Measurements from ENCODE around the gene PDGFB. TPM values are rescaled to one million over a fixed set of nuclear protein-coding genes. Genes with fewer than 3 reads are reported as not detected.

Gene PDGFB
- total and polyA plus RNA-seq, 2 experiments from 2014 or later, result 2.2 to 8.0 TPM

DNA sequence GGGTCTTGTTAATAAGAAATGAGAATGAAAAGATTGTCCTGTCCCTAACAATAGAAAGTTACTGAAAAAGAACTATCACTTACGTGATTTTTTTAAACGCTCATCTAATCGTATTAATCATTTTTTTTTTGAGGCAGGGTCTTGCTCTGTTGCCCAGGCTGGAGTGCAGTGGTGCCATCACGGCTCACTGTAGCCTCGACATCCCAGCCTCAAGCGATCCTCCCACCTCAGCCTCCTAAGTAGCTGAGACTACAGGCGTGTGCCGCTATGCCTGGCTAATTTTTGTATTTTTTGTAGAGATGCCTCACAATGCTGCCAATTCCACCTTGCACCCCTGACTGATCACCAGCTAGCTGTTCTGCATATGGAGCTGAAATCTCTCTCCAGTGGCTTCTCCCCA, 15.7 kb downstream of the PDGFB start (continued):
- TF ChIP-seq ZNF114 (CRISPR knock-in tag; IDR thresholded peaks at IDR 0.05) (no peak), STAT1 (IDR thresholded peaks at IDR 0.05; ENCODE audit: unreplicated experiment) (no peak), JUNB (IDR thresholded peaks at IDR 0.05; ENCODE audit: unreplicated experiment) (no peak), EZH2phosphoT487 (IDR thresholded peaks at IDR 0.05; ENCODE audit: unreplicated experiment) (no peak)
- TF ChIP-seq, protein P1, sequence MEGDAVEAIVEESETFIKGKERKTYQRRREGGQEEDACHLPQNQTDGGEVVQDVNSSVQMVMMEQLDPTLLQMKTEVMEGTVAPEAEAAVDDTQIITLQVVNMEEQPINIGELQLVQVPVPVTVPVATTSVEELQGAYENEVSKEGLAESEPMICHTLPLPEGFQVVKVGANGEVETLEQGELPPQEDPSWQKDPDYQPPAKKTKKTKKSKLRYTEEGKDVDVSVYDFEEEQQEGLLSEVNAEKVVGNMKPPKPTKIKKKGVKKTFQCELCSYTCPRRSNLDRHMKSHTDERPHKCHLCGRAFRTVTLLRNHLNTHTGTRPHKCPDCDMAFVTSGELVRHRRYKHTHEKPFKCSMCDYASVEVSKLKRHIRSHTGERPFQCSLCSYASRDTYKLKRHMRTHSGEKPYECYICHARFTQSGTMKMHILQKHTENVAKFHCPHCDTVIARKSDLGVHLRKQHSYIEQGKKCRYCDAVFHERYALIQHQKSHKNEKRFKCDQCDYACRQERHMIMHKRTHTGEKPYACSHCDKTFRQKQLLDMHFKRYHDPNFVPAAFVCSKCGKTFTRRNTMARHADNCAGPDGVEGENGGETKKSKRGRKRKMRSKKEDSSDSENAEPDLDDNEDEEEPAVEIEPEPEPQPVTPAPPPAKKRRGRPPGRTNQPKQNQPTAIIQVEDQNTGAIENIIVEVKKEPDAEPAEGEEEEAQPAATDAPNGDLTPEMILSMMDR (conservative IDR thresholded peaks at IDR 0.05; ENCODE audit: low read depth in 2 of 2), result no peak
- TF ChIP-seq, protein P2, sequence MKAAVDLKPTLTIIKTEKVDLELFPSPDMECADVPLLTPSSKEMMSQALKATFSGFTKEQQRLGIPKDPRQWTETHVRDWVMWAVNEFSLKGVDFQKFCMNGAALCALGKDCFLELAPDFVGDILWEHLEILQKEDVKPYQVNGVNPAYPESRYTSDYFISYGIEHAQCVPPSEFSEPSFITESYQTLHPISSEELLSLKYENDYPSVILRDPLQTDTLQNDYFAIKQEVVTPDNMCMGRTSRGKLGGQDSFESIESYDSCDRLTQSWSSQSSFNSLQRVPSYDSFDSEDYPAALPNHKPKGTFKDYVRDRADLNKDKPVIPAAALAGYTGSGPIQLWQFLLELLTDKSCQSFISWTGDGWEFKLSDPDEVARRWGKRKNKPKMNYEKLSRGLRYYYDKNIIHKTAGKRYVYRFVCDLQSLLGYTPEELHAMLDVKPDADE (IDR thresholded peaks at IDR 0.05), result no peak

DNA sequence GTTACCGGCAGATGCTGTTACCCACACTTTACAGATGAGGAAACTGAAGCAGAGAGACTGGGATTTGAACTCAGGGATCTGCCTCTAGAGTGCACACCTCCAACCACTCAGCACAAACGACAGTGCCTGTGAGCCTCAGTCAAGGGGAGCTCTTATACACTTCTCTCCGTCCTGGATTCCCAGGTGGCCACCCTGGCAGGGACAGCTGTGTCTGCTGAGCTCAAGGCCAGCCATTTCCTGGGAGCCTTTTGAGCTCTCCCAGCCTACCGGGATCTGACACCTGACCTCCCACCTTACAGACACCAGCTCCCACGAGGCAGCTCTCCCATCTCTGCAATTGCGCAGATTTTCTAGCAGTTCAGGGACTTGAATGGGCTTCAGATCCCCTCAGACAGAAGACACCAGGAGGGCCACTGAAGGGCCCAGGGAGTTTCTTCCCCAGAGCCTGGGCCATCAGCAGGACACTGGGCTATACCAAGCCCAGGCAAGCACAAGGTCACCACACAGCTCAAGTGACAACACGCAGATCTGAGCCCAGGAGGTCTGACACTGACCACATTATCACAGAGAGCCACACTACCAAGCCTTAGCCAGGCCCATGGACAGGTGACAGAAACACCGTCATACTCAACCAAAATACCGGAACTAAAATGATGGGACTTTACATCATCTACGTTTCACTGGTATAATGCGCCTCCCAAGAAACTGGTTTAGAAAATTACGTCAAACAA, 17.1 kb downstream of the PDGFB start:
- no peak overlapping the region for H3K27ac ChIP-seq (ENCODE audit: low read depth)
- H3F3A ChIP-seq (replicated peaks; ENCODE audit: low read depth), result peaks cover 14% of the 10 kb centered on the region
- no peaks in the 10 kb centered on the region for H4K20me1 ChIP-seq (replicated peaks; ENCODE audit: insufficient read depth)
- no peak overlapping the region for H2AFZ ChIP-seq
- H3K4me1 ChIP-seq (ENCODE audit: insufficient read depth), result peaks cover 20% of the 10 kb centered on the region
- H3K27me3 ChIP-seq (ENCODE audit: insufficient read depth), result peaks cover 5% of the 10 kb centered on the region; the same call in 1 of the 2 replicates
- ATAC-seq (no peak), DNase-seq (ENCODE audit: low spot score) (no peak)
- no peaks in the 10 kb centered on the region for H3K36me3 ChIP-seq (ENCODE audit: insufficient read depth)
- peaks cover 26% of the 10 kb centered on the region for H3K4me1 Mint-ChIP-seq
- H3K9me3 Mint-ChIP-seq, result peaks cover 3% of the 10 kb centered on the region; the same call in 2 of the 3 replicates
- no peak overlapping the region for H3K4me3 Mint-ChIP-seq
- H3K4me3 ChIP-seq, result no peak overlapping the region
- no peak overlapping the region for H3K27ac Mint-ChIP-seq
- peaks cover 35% of the 10 kb centered on the region for H3K36me3 Mint-ChIP-seq (ENCODE audit: low read depth)
- no peak overlapping the region for H3K4me2 ChIP-seq
- H3K9me2 ChIP-seq (ENCODE audit: insufficient read depth), result no peaks in the 10 kb centered on the region
- H3K79me2 ChIP-seq (replicated peaks; ENCODE audit: insufficient read depth), result no peaks in the 10 kb centered on the region
- H3K27me3 Mint-ChIP-seq (ENCODE audit: insufficient read depth, low read depth, poor library complexity), result peaks cover 14% of the 10 kb centered on the region
- TF ChIP-seq STAT1 (IDR thresholded peaks at IDR 0.05; ENCODE audit: unreplicated experiment) (no peak), EZH2phosphoT487 (IDR thresholded peaks at IDR 0.05; ENCODE audit: unreplicated experiment) (no peak), JUNB (IDR thresholded peaks at IDR 0.05; ENCODE audit: unreplicated experiment) (no peak), POLR2AphosphoS5 (IDR thresholded peaks at IDR 0.05; ENCODE audit: low read depth) (no peak), EZH2 (IDR thresholded peaks at IDR 0.05; ENCODE audit: low read depth, unreplicated experiment) (no peak), ZNF331 (CRISPR knock-in tag; IDR thresholded peaks at IDR 0.05; ENCODE audit: low read depth) (no peak), NANOG (IDR thresholded peaks at IDR 0.05; ENCODE audit: borderline replicate concordance) (no peak)
- TF ChIP-seq, protein P1 (conservative IDR thresholded peaks at IDR 0.05; ENCODE audit: low read depth in 2 of 2), result no peak
- TF ChIP-seq, protein P2 (IDR thresholded peaks at IDR 0.05), result no peak
- TF ChIP-seq, protein P3, sequence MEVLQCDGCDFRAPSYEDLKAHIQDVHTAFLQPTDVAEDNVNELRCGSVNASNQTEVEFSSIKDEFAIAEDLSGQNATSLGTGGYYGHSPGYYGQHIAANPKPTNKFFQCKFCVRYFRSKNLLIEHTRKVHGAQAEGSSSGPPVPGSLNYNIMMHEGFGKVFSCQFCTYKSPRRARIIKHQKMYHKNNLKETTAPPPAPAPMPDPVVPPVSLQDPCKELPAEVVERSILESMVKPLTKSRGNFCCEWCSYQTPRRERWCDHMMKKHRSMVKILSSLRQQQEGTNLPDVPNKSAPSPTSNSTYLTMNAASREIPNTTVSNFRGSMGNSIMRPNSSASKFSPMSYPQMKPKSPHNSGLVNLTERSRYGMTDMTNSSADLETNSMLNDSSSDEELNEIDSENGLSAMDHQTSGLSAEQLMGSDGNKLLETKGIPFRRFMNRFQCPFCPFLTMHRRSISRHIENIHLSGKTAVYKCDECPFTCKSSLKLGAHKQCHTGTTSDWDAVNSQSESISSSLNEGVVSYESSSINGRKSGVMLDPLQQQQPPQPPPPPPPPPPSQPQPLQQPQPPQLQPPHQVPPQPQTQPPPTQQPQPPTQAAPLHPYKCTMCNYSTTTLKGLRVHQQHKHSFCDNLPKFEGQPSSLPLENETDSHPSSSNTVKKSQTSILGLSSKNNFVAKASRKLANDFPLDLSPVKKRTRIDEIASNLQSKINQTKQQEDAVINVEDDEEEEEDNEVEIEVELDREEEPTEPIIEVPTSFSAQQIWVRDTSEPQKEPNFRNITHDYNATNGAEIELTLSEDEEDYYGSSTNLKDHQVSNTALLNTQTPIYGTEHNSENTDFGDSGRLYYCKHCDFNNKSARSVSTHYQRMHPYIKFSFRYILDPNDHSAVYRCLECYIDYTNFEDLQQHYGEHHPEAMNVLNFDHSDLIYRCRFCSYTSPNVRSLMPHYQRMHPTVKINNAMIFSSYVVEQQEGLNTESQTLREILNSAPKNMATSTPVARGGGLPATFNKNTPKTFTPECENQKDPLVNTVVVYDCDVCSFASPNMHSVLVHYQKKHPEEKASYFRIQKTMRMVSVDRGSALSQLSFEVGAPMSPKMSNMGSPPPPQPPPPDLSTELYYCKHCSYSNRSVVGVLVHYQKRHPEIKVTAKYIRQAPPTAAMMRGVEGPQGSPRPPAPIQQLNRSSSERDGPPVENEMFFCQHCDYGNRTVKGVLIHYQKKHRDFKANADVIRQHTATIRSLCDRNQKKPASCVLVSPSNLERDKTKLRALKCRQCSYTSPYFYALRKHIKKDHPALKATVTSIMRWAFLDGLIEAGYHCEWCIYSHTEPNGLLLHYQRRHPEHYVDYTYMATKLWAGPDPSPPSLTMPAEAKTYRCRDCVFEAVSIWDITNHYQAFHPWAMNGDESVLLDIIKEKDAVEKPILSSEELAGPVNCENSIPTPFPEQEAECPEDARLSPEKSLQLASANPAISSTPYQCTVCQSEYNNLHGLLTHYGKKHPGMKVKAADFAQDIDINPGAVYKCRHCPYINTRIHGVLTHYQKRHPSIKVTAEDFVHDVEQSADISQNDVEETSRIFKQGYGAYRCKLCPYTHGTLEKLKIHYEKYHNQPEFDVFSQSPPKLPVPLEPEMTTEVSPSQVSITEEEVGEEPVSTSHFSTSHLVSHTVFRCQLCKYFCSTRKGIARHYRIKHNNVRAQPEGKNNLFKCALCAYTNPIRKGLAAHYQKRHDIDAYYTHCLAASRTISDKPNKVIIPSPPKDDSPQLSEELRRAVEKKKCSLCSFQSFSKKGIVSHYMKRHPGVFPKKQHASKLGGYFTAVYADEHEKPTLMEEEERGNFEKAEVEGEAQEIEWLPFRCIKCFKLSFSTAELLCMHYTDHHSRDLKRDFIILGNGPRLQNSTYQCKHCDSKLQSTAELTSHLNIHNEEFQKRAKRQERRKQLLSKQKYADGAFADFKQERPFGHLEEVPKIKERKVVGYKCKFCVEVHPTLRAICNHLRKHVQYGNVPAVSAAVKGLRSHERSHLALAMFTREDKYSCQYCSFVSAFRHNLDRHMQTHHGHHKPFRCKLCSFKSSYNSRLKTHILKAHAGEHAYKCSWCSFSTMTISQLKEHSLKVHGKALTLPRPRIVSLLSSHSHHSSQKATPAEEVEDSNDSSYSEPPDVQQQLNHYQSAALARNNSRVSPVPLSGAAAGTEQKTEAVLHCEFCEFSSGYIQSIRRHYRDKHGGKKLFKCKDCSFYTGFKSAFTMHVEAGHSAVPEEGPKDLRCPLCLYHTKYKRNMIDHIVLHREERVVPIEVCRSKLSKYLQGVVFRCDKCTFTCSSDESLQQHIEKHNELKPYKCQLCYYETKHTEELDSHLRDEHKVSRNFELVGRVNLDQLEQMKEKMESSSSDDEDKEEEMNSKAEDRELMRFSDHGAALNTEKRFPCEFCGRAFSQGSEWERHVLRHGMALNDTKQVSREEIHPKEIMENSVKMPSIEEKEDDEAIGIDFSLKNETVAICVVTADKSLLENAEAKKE (CRISPR knock-in tag; IDR thresholded peaks at IDR 0.05), result no peak

Data from GM23338 (cell line).